CD4-positive, alpha-beta T cell treated with Interleukin-1 beta for 1 hour (primary cell): ENCODE results near the gene PANX2.

ENCODE experiments used
- DNase-seq, 2 donors: peaks; one replicate each; pipeline ENCODE4 v3.0.0-alpha.2; 2020 to 2022

Gene PANX2

GRCh38 chr22:50216055-50216683 is 45.6 kb downstream of the PANX2 start:
- no peak for DNase-seq

- no peak for DNase-seq
Observed at GRCh38 chr22:50216684-50217520, 46.4 kb downstream of the PANX2 start.

- DNase-seq, result no peak
Observed at GRCh38 chr22:50217543-50218152, 47.1 kb downstream of the PANX2 start.

- no peak for DNase-seq
Observed at GRCh38 chr22:50218153-50218995, 47.8 kb downstream of the PANX2 start.

GRCh38 chr22:50218996-50219727 is 48.6 kb downstream of the PANX2 start:
- peak in 1 of 2 donors; percentile 32 for DNase-seq

GRCh38 chr22:50219800-50220602 is 49.5 kb downstream of the PANX2 start:
- no peak for DNase-seq

- no peak for DNase-seq
Observed at GRCh38 chr22:50220603-50221409, 50.3 kb downstream of the PANX2 start.

GRCh38 chr22:50221410-50222300 is 51.1 kb downstream of the PANX2 start:
- DNase-seq, result no peak

GRCh38 chr22:50222508-50222907 is 52.0 kb downstream of the PANX2 start:
- DNase-seq, result no peak

GRCh38 chr22:50224071-50224470 is 53.5 kb downstream of the PANX2 start:
- no peak for DNase-seq

GRCh38 chr22:50225200-50225969 is 54.9 kb downstream of the PANX2 start:
- DNase-seq, result no peak

GRCh38 chr22:50226063-50226874 is 55.7 kb downstream of the PANX2 start:
- no peak for DNase-seq

- no peak for DNase-seq
Observed at GRCh38 chr22:50226875-50227165, 56.3 kb downstream of the PANX2 start.

GRCh38 chr22:50227579-50228215 is 57.2 kb downstream of the PANX2 start:
- no peak for DNase-seq

GRCh38 chr22:50228366-50228765 is 57.8 kb downstream of the PANX2 start:
- no peak for DNase-seq

- no peak for DNase-seq
Observed at GRCh38 chr22:50229370-50229769, 58.8 kb downstream of the PANX2 start.
